PC-3 (cell line): Measurements from ENCODE around the gene OR4A47.
"Not testable (repeated sequence)": the region's sequence is repeated elsewhere in the genome, so short reads cannot be mapped to it uniquely, and the experiment has no call there.

Experiments
- EZH2 ChIP-seq: fragments of 300-600 bp; sonication (generic); IDR thresholded peaks from one replicate; pipeline ENCODE4 v1.6.1; 2017; ENCODE audit warnings: antibody characterized with exemption, mild to moderate bottlenecking, low read length; ENCODE audit not compliant: unreplicated experiment
- EZH2phosphoT487 ChIP-seq: fragments of 300-600 bp; sonication (generic); IDR thresholded peaks from 2 replicates; pipeline ENCODE4 v1.6.1; 2018; ENCODE audit warnings: mild to moderate bottlenecking, antibody characterized with exemption, low read length, borderline replicate concordance

DNA sequence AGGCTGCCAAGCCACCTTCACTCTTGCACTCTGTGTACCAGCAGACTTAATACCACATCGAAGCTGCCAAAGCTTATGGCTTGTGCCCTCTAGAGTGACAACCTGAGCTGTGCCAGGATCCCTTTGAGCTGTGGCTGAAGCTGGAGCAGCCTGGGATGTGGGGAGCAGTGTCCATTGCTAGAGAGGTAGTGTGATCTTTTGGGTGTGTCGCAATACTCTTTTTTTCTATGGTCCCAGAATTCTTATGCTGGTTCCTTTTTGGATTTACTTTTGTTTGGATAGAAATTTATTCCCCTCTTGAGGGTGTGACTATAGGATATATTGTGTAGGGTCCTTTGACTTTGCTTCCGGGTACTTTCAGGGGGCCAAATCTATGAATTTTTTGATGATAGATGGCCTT is 32.7 kb upstream of the OR4A47 start:
- TF ChIP-seq EZH2phosphoT487, EZH2: not testable (repeated sequence)
